ENCODE measurements around the gene CAPS. TPM values are rescaled to one million over a fixed set of nuclear protein-coding genes. Genes with fewer than 3 reads are reported as not detected.

Gene CAPS
- total and polyA plus RNA-seq, 12 donors = 1.3 to 14.1 (median 3.0) TPM

GRCh38 chr19:5911366-5911765 is 2.7 kb upstream of the CAPS start:
- Histone ChIP-seq H3K9me3 (no peaks in the 10 kb centered on the region), H3K4me3 (no peak overlapping the region), H3K4me1 (peaks cover 6 to 30% (median 21%) of the 10 kb centered on the region in 9 donors), H3K27me3 (no peaks in the 10 kb centered on the region), H3K27ac (no peak overlapping the region), H3K36me3 (peaks cover 0 to 56% (median 4%) of the 10 kb centered on the region in 9 donors)
- 87 to 100% methylated on average over 1 of the region's 1 CpG for WGBS, 2 donors
- no peak for ATAC-seq
- DNase-seq = no peak
- intact Hi-C loops (cut with DNase I) = loop anchor here in 1 of 10 donors (5.0 kb wide), 1 partner anchor 36 kb away; no protein-coding TSS in a partner anchor
- no peak for TF ChIP-seq CTCF (IDR thresholded peaks at IDR 0.05)

- H3K4me1 ChIP-seq = peaks cover 4 to 32% (median 22%) of the 10 kb centered on the region in 9 donors
- intact Hi-C loops (cut with DNase I) = loop anchor here in 1 of 10 donors (5.0 kb wide), 1 partner anchor 33 kb away; no protein-coding TSS in a partner anchor
- no peaks in the 10 kb centered on the region for H3K27me3 ChIP-seq
- H3K27ac ChIP-seq = peak overlapping the region in 5 of 10 donors; percentile 15 to 36 (median 23)
- peaks cover 0 to 72% (median 34%) of the 10 kb centered on the region in 9 donors for H3K36me3 ChIP-seq
- H3K9me3 ChIP-seq = no peaks in the 10 kb centered on the region
- WGBS, 2 donors = 79 to 81% methylated on average over 22 of the region's 22 CpGs
- DNase-seq (no peak), ATAC-seq (peak in 7 of 8 donors; percentile 2 to 20 (median 14))
- TF ChIP-seq CTCF (IDR thresholded peaks at IDR 0.05) = no peak
- H3K4me3 ChIP-seq = no peak overlapping the region
Observed at GRCh38 chr19:5914358-5914774, 312 bp downstream of the CAPS start.

DNA sequence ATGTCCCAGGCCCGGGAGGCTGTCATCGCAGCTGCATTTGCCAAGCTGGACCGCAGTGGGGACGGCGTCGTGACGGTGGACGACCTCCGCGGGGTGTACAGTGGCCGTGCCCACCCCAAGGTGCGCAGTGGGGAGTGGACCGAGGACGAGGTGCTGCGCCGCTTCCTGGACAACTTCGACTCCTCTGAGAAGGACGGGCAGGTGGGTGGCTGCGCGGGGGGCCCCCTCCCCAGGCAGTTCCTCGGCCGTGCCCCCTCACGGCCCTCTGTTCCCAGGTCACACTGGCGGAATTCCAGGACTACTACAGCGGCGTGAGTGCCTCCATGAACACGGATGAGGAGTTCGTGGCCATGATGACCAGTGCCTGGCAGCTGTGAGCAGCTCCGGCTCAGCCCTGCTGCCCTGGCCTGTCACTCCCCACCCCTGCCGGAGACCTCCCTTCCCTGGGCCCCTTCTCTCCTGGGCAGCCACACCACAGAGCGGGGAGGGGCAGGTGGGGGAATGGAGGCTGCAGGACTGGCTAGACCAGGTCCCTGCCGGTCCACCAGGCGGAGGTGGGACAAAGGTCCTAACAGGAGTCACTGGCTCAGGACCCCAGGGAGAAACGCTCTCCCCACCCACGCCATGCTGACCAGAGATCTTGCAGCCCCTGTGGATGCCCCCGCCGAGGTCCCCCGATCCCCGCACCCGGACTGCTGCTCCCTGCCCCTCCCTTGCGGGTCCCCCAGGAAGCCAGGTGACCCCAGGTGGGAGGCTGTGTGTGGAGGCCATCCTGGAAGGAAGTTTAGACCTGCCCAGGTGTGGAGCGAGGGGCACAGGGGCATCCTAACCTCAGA is 1.1 kb downstream of the CAPS start:
- Histone ChIP-seq H3K4me3 (no peak overlapping the region), H3K27me3 (no peaks in the 10 kb centered on the region), H3K27ac (peak overlapping the region in 6 of 10 donors; percentile 19 to 54 (median 35)), H3K4me1 (peaks cover 4 to 32% (median 22%) of the 10 kb centered on the region in 9 donors), H3K36me3 (peaks cover 0 to 72% (median 36%) of the 10 kb centered on the region in 9 donors), H3K9me3 (no peaks in the 10 kb centered on the region)
- intact Hi-C loops (cut with DNase I) = loop anchor here in 1 of 10 donors (5.0 kb wide), 1 partner anchor 32 kb away; no protein-coding TSS in a partner anchor
- DNase-seq (no peak), ATAC-seq (peak; percentile 19 to 61 (median 42))
- no peak for TF ChIP-seq CTCF (IDR thresholded peaks at IDR 0.05)
- WGBS, 2 donors = 82 to 84% methylated on average over 40 to 42 of the region's 42 CpGs

- no peak for DNase-seq
- Histone ChIP-seq H3K4me1 (peaks cover 4 to 32% (median 22%) of the 10 kb centered on the region in 9 donors), H3K27ac (peak overlapping the region in 8 of 10 donors; percentile 12 to 54 (median 32)), H3K9me3 (no peaks in the 10 kb centered on the region), H3K4me3 (no peak overlapping the region), H3K27me3 (no peaks in the 10 kb centered on the region), H3K36me3 (peaks cover 0 to 72% (median 36%) of the 10 kb centered on the region in 9 donors)
- ATAC-seq = peak in 1 of 8 donors; percentile 6
- WGBS, 2 donors = 69 to 71% methylated on average over 11 of the region's 11 CpGs
- intact Hi-C loops (cut with DNase I) = no loop called here
- no peak for TF ChIP-seq CTCF (IDR thresholded peaks at IDR 0.05)
Observed at GRCh38 chr19:5915782-5916165, 1.7 kb downstream of the CAPS start.
